Activated gamma-delta T cell treated with Interleukin-2 at 50 U/mL for 16 hours (primary cell): ENCODE results near the gene ACTA2.

Experiments used
- DNase-seq: peaks from one replicate; pipeline ENCODE4 v3.0.0-alpha.2; 2020

Gene ACTA2

GRCh38 chr10:88952647-88953111, at the start of gene ACTA2:
Gene ACTA2, minus strand, starts transcription at chr10:88952773. Its CDS starts 3,843 bp downstream, at chr10:88948930.
- DNase-seq, result no peak

- DNase-seq, result no peak
Observed at GRCh38 chr10:89001729-89002072, 49.1 kb upstream of the ACTA2 start.

GRCh38 chr10:89001024-89001728, 48.6 kb upstream of the ACTA2 start:
- DNase-seq, result no peak

- DNase-seq, result no peak
Observed at GRCh38 chr10:88999625-89000024, 47.1 kb upstream of the ACTA2 start.

- DNase-seq, result no peak
Observed at GRCh38 chr10:88996927-88997326, 44.4 kb upstream of the ACTA2 start.

- DNase-seq, result no peak
Observed at GRCh38 chr10:88995156-88995876, 42.7 kb upstream of the ACTA2 start.

GRCh38 chr10:88994019-88994418, 41.4 kb upstream of the ACTA2 start:
- no peak for DNase-seq

GRCh38 chr10:88992921-88993524, 40.5 kb upstream of the ACTA2 start:
- no peak for DNase-seq

GRCh38 chr10:88991899-88992320, 39.3 kb upstream of the ACTA2 start:
- no peak for DNase-seq

- peak; percentile 49 for DNase-seq
Observed at GRCh38 chr10:88991161-88991898, 38.8 kb upstream of the ACTA2 start.

GRCh38 chr10:88990384-88991160, 38.0 kb upstream of the ACTA2 start, which contains the start of gene FAS:
Gene FAS, plus strand, starts transcription at chr10:88990798. Its CDS starts 79 bp downstream, at chr10:88990877.
- peak; percentile 68 for DNase-seq

GRCh38 chr10:88989824-88990383, 37.3 kb upstream of the ACTA2 start:
- no peak for DNase-seq

GRCh38 chr10:88989423-88989822, 36.9 kb upstream of the ACTA2 start:
- DNase-seq, result no peak

GRCh38 chr10:88987840-88988239, 35.3 kb upstream of the ACTA2 start:
- no peak for DNase-seq

- no peak for DNase-seq
Observed at GRCh38 chr10:88987243-88987725, 34.7 kb upstream of the ACTA2 start.

GRCh38 chr10:88986549-88987242, 34.1 kb upstream of the ACTA2 start:
- DNase-seq, result no peak

- no peak for DNase-seq
Observed at GRCh38 chr10:88984525-88984924, 32.0 kb upstream of the ACTA2 start.

GRCh38 chr10:88983939-88984338, 31.4 kb upstream of the ACTA2 start:
- DNase-seq, result no peak

GRCh38 chr10:88983206-88983605, 30.6 kb upstream of the ACTA2 start:
- DNase-seq, result no peak

- DNase-seq, result no peak
Observed at GRCh38 chr10:88982366-88982765, 29.8 kb upstream of the ACTA2 start.

- DNase-seq, result no peak
Observed at GRCh38 chr10:88981435-88981834, 28.9 kb upstream of the ACTA2 start.
